H1 (cell line): Measurements from ENCODE around the gene ZNF101.
"Not testable (repeated sequence)": the region's sequence is repeated elsewhere in the genome, so short reads cannot be mapped to it uniquely, and the experiment has no call there.

ENCODE experiments used
- CTCF ChIP-seq, 3 experiments: IDR thresholded peaks; 1 replicate in 2 of 3; 2 replicates in 1 of 3; pipeline versions ENCODE4 v1.5.1 to v1.6.1; 2011; ENCODE audit warnings: low read length in 3 of 3, mild to moderate bottlenecking in 3 of 3, inconsistent platforms in 2 of 3, low read depth in 1 of 3, moderate library complexity in 1 of 3; ENCODE audit not compliant: insufficient read depth in 1 of 3; ENCODE audit errors: control extremely low read depth in 1 of 3
- E2F6 ChIP-seq: IDR thresholded peaks from 2 replicates; pipeline ENCODE4 v1.6.1; 2012; ENCODE audit warnings: inconsistent platforms
- EZH2 ChIP-seq: fragments of 200-600 bp; sonication (generic); IDR thresholded peaks from 2 replicates; pipeline ENCODE4 v1.7.1; 2012; ENCODE audit warnings: low read depth, mild to moderate bottlenecking, moderate library complexity, low read length, inconsistent platforms; ENCODE audit not compliant: severe bottlenecking
- FOSL1 ChIP-seq: IDR thresholded peaks from 2 replicates; pipeline ENCODE4 v1.6.1; 2011; ENCODE audit warnings: mild to moderate bottlenecking, low read depth, low read length, moderate library complexity; ENCODE audit not compliant: insufficient read depth
- GABPA ChIP-seq: IDR thresholded peaks from 2 replicates; pipeline ENCODE4 v1.6.1; 2011; ENCODE audit warnings: mild to moderate bottlenecking, low read length, moderate library complexity, borderline replicate concordance; ENCODE audit not compliant: insufficient read depth
- JUN ChIP-seq: IDR thresholded peaks from 2 replicates; pipeline ENCODE4 v1.6.1; 2011; ENCODE audit warnings: low read depth, mild to moderate bottlenecking, improper control_type of control experiment, low read length
- KDM5A ChIP-seq: fragments of 200-600 bp; IDR thresholded peaks from 2 replicates; pipeline ENCODE4 v1.7.1; 2012; ENCODE audit warnings: mild to moderate bottlenecking, low read length, inconsistent platforms, mixed read lengths
- NRF1 ChIP-seq: IDR thresholded peaks from 2 replicates; pipeline ENCODE4 v1.6.1; 2011; ENCODE audit warnings: mild to moderate bottlenecking, low read depth, low read length, improper control_type of control experiment
- POLR2A ChIP-seq, 2 experiments: IDR thresholded peaks; 1 replicate in 1 of 2; 2 replicates in 1 of 2; pipeline ENCODE4 v1.6.1; 2011; ENCODE audit warnings: low read depth in 2 of 2, low read length in 2 of 2, mild to moderate bottlenecking in 2 of 2; ENCODE audit errors: control extremely low read depth in 1 of 2
- RFX5 ChIP-seq: IDR thresholded peaks from 2 replicates; pipeline ENCODE4 v1.6.1; 2011; ENCODE audit warnings: low read depth, low read length, improper control_type of control experiment, borderline replicate concordance
- TAF1 ChIP-seq: IDR thresholded peaks from 2 replicates; pipeline ENCODE4 v1.6.1; 2011; ENCODE audit warnings: mild to moderate bottlenecking, low read depth, low read length
- TCF12 ChIP-seq: IDR thresholded peaks from 2 replicates; pipeline ENCODE4 v1.6.1; 2011; ENCODE audit warnings: low read depth, mild to moderate bottlenecking, low read length
- ZNF274 ChIP-seq: IDR thresholded peaks from 2 replicates; pipeline ENCODE4 v1.7.0; 2012; ENCODE audit warnings: low read length, borderline replicate concordance; ENCODE audit errors: extremely low read depth

GRCh38 chr19:19665420-19665948 is 3.2 kb upstream of the ZNF101 start:
- TF ChIP-seq CTCF (IDR thresholded peaks at IDR 0.05; ENCODE audit: control extremely low read depth in 1 of 3, insufficient read depth in 1 of 3, low read depth in 1 of 3, low read length in 3 of 3); KDM5A; POLR2A (IDR thresholded peaks at IDR 0.05; ENCODE audit: control extremely low read depth in 1 of 2, low read depth in 2 of 2, low read length in 2 of 2); GABPA; JUN; TAF1; FOSL1; NRF1; E2F6; TCF12; EZH2; RFX5; ZNF274: not testable (repeated sequence)
